K562 (cell line): ENCODE data around the gene FOXK2.

ENCODE experiments used
- AFF4 ChIP-seq: sonication (generic); formaldehyde crosslinking; IDR thresholded peaks from 2 replicates; pipeline ENCODE4 v1.8.0; 2023; ENCODE audit warnings: mild to moderate bottlenecking, missing genetic modification reagents
- CHD1 ChIP-seq: fragments of 200-600 bp; sonication (generic); IDR thresholded peaks from one replicate; pipeline ENCODE4 v1.6.1; 2012; ENCODE audit warnings: mild to moderate bottlenecking, moderate library complexity, low read length, inconsistent platforms
- CREM ChIP-seq: IDR thresholded peaks from 2 replicates; pipeline ENCODE4 v1.6.1; 2014; ENCODE audit warnings: antibody characterized with exemption, low read depth
- EP300 ChIP-seq: IDR thresholded peaks from 2 replicates; pipeline ENCODE4 v1.6.1; 2012; ENCODE audit warnings: low read length, improper control_type of control experiment
- MAFK ChIP-seq: IDR thresholded peaks from 2 replicates; pipeline ENCODE4 v1.6.1; 2011; ENCODE audit warnings: low read length, improper control_type of control experiment
- NR4A1 ChIP-seq, 2 experiments: fragments of 250-450 bp in 1 of 2; fragments of 450-650 bp in 1 of 2; sonication (Bioruptor Pico) in 1 of 2; IDR thresholded peaks; 2 replicates each; pipeline versions ENCODE4 v1.4.0 to v1.6.1; 2016 to 2020; ENCODE audit warnings: mild to moderate bottlenecking in 2 of 2, missing compliant biosample characterization in 1 of 2, missing genetic modification characterization in 1 of 2, moderate library complexity in 1 of 2
- PCBP2 ChIP-seq: fragments of 200-400 bp; formaldehyde crosslinking; IDR thresholded peaks from 2 replicates; pipeline ENCODE4 v1.6.1; 2018; ENCODE audit warnings: low read length, low read depth, mild to moderate bottlenecking, moderate library complexity; ENCODE audit not compliant: poor library complexity, severe bottlenecking
- PHF8 ChIP-seq: fragments of 200-600 bp; sonication (generic); IDR thresholded peaks from 2 replicates; pipeline ENCODE4 v1.6.1; 2012; ENCODE audit warnings: mixed run types, mild to moderate bottlenecking, inconsistent platforms, low read length, moderate library complexity, borderline replicate concordance
- POLR2G ChIP-seq: fragments of 200-400 bp; formaldehyde crosslinking; IDR thresholded peaks from 2 replicates; pipeline ENCODE4 v1.6.1; 2017; ENCODE audit warnings: low read depth, mild to moderate bottlenecking, antibody characterized with exemption, low read length, moderate library complexity
- PTBP1 ChIP-seq: fragments of 200-400 bp; formaldehyde crosslinking; IDR thresholded peaks from 2 replicates; pipeline ENCODE4 v1.6.1; 2017; ENCODE audit warnings: low read depth, low read length
- ZNF124 ChIP-seq: sonication (generic); formaldehyde crosslinking; IDR thresholded peaks from 2 replicates; pipeline ENCODE4 v1.8.1; 2022; ENCODE audit warnings: missing genetic modification reagents
- TF ChIP-seq, protein P1 (sequence below): fragments of 250-450 bp; sonication (Bioruptor Pico); IDR thresholded peaks from 2 replicates; pipeline ENCODE4 v1.8.0; 2021; ENCODE audit warnings: mild to moderate bottlenecking, moderate library complexity
- TF ChIP-seq, protein P2 (sequence below): conservative IDR thresholded peaks from 2 replicates; pipeline ENCODE4 v1.6.1; 2011; ENCODE audit warnings: low read depth, mild to moderate bottlenecking, low read length; ENCODE audit not compliant: control insufficient read depth

DNA sequence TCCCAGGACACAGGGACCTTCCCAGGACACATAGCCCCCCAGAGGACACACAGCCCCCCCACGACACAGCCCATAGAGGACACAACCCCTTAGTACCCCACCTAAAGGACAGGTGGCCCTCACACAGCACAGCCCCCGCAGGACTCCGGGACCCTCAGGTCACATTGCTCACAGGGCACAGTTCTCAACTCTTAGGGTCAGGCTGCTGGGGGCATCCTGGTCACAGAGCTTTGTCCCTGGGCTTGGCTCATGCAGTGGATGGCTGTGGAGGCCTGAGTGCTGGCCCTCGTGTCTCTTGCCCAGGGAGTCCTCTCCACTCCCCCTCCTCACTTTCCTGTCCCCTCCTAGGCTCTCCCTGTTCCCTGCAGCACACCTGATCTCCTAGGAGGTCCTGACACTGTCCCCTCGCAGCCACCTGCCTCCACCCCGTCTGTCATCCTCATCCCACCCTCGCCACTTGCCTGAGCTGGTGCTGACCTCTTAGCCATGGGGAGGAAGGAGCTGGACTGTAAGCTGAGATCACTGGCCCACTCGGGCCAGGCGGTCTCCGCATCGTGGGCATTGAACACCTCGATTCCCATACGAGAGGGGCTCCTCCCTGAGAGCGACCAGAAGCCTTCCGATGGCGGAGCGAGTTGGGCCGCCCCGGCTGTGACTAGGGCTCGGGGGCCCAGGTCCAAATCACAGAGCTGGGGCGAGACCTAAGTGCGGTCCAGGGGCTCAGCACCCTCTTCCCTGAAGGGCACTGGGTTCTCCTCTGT lies 130.1 kb downstream of the FOXK2 start:
- no peak for TF ChIP-seq PCBP2
- no peak for TF ChIP-seq ZNF124 (CRISPR knock-in tag)
- TF ChIP-seq CHD1, result no peak
- no peak for TF ChIP-seq PTBP1
- TF ChIP-seq EP300, result no peak
- TF ChIP-seq AFF4 (CRISPR knock-in tag), result no peak
- TF ChIP-seq, protein P1, sequence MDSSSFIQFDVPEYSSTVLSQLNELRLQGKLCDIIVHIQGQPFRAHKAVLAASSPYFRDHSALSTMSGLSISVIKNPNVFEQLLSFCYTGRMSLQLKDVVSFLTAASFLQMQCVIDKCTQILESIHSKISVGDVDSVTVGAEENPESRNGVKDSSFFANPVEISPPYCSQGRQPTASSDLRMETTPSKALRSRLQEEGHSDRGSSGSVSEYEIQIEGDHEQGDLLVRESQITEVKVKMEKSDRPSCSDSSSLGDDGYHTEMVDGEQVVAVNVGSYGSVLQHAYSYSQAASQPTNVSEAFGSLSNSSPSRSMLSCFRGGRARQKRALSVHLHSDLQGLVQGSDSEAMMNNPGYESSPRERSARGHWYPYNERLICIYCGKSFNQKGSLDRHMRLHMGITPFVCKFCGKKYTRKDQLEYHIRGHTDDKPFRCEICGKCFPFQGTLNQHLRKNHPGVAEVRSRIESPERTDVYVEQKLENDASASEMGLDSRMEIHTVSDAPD (CRISPR knock-in tag), result no peak
- no peak for TF ChIP-seq CREM
- TF ChIP-seq NR4A1 (CRISPR knock-in tag; IDR thresholded peaks at IDR 0.05), result no peak
- TF ChIP-seq NR4A1 (tag; IDR thresholded peaks at IDR 0.05), result no peak
- no peak for TF ChIP-seq PHF8
- no peak for TF ChIP-seq POLR2G
- TF ChIP-seq, protein P2, sequence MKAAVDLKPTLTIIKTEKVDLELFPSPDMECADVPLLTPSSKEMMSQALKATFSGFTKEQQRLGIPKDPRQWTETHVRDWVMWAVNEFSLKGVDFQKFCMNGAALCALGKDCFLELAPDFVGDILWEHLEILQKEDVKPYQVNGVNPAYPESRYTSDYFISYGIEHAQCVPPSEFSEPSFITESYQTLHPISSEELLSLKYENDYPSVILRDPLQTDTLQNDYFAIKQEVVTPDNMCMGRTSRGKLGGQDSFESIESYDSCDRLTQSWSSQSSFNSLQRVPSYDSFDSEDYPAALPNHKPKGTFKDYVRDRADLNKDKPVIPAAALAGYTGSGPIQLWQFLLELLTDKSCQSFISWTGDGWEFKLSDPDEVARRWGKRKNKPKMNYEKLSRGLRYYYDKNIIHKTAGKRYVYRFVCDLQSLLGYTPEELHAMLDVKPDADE, result no peak
- TF ChIP-seq MAFK, result no peak
